NCI-H2081 (cell line): ENCODE results near the gene ARFGAP2.

Source experiments
- DNase-seq, 2 experiments: peaks; one replicate each; lab custom pipeline; 2025; lab: John Stamatoyannopoulos, UW

Gene ARFGAP2

DNA sequence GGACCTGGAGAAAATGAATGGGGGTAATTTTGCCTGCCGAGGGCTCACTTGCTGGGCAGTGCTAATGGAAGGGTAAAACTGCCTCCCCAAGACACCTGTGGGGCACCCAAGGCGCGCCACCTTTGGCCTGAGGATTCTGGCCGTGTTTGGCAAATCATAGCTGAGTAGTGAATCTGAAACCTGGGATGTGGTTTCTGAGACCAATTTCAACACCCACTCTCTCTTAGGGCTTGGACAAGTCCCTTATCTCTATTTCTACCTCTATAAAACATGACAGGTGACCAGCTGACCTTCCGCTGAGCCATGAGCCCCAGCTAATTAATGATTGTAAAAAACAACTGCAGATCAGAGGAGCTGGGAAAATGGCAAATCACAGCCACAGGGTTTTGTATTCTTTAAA lies 11.0 kb upstream of the ARFGAP2 start:
- DNase-seq: no peak

DNA sequence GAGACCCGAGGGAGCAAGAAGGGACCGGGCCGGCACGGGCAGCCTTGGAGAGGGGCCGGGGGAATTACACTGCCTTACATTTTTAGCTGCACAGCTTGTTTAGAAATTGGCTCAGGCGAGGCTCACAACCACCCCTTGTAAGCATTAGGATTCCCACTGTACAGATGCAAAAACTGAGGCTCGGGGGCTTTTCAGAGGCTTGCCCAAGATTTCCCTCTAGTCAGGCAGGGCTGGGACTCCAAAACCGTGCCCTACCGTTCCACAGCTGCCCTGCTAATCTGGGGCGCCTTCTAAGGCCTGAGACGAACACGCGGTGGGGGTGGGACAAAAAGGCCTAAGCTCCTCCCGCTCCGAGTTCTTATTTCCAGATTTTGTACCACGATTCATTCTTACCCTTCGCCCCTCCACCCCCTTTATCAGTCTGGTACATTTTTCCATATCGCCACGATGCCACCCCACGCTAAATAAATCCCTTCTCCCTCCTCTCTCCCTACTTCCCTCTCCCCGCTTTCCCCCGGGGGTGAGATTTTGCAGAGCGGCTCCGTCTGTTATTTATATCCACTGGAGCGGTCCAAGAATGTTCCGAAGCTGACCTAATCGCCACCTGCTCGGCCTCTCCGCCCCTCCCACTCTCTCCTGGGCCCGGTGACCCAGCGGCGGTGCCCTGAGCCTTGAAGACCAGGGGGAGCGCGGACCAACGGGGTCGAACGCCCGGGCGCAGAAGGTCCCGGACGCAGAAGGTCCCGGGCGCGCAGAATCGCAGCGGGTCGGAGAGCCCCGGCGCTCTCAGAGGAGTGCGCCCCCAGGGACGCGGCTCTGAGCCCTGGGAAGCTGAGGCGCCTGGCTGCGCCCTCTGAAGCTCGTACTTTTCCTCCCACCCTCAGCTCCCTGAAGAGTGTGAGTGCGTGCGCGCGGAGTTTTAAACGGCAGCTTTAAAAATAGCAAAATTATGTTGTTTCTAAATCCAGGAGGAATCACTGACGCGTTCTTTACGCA lies 10.3 kb upstream of the ARFGAP2 start:
- no peak for DNase-seq

DNA sequence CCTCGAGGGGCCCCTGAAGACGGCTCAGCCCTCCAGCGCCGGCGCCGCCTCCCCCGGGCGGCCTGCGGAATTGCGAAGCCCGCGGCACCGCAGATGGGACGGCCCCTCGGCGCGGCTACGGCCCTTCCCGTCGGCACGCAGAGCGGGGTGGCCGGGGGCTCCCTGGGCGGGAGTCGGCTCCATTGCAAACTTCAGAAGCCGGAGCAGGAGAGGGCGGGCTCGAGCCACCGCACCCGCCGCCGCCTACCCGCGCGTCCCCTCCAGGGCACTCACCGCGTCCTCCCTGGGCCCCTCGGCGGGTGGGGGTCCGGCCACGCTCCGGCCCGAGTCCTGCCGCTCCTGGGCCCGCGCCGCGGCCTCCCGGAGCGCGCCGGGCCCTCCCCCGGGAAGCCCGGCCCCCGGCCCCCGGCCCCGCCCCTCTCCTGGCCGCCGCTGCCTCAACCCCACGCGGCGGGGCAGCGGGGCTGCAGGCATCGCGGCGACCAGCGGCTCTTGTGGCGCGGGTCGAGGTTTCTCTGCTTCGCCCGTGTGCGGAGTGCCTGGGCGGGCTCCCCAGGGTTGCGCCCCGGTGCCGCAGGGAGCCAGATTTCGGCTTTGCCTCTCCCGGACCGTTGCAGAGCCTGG lies 9.5 kb upstream of the ARFGAP2 start, which contains the start of gene PACSIN3:
TSS of gene PACSIN3 (minus strand) at position 359 of the 624 bp plus-strand sequence. CDS start 3,707 bp downstream, outside the sequence.
- DNase-seq: peak; percentile 19 to 30

DNA sequence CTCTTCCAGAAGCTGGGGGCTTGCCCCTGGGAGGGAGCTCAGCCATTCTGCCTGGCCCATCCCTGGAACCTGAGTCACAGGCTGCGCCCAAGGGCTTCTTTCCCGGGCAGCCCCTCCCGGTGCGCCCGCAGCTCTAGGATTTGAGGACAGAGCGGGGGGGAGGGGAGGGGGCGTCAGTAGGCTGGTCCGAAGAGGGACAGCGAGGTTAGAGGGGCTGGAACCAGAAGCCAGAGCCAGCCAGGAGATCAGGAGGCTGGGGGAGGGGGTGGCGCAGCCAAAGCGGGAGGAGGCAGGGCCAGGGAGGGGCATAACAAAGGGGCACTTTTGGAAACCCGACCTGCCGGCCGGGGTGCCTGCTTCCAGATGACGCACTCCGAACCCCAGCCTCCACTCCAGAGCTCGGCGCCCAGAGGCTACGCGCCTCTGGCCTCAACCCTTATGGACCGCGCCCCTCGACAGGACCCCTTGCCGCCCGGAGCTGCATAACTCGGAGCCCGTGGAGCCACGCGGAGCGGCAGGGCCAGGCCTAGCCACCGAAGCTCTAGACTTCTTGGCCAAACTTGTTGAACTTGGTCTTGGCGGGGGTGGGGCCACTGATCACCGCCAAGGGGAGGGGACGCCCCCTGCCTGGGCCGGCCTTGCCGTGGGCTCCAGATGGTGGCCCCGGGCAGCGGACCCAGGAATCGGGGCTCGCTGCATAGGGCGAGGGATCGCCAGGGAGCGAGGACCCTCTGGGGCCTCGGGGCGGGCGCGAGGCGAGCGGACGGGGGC lies 8.8 kb upstream of the ARFGAP2 start:
- no peak for DNase-seq

DNA sequence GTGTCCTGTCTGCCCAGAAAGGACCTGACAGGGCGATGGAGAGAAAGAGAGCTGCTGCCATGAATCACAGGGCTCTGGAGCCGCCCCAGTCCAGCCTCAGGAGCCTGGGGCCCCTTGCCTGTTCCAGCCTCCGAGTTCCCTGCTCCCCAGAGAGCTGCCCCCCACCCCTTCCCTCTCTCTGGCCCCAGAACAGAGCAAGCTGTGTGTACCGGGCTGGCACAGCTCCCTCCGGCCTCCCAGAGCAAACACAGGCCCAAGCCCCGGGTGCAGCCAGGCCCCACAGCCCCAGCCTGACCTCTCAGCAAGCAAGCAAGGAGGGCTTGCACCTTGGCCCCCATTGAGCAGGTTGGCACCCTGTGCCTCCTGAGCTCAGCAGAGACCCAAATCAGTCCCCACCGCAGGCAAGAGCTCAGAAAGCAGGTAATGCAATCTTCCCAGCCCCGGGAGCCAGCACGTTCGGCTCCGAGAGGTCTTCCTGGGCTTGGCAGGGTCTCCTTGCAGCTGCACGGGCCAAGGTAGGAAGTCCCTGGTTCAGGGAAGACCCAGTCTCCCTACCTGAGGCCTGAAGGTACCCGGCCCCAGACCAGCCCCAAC lies 8.1 kb upstream of the ARFGAP2 start:
- DNase-seq: no peak

DNA sequence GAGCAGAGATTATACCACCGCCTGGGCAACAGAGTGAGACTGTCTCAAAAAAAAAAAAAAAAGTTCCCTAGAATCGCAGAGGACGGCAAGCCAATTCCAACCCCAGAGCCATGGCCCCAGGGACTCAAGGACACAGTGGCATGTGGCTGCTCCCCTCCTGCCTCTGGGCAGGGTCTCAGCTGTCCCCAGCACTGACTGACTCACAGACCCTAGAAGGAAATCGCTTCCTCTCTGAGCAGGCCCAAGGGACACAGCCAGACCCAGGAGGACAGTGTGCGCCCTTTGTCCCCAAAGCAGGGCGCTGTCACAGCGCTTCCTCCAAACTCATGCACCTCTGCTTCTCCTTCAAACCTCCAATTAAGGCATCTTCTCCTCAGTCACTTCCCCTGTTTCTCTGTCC lies 7.3 kb upstream of the ARFGAP2 start:
- DNase-seq: no peak

DNA sequence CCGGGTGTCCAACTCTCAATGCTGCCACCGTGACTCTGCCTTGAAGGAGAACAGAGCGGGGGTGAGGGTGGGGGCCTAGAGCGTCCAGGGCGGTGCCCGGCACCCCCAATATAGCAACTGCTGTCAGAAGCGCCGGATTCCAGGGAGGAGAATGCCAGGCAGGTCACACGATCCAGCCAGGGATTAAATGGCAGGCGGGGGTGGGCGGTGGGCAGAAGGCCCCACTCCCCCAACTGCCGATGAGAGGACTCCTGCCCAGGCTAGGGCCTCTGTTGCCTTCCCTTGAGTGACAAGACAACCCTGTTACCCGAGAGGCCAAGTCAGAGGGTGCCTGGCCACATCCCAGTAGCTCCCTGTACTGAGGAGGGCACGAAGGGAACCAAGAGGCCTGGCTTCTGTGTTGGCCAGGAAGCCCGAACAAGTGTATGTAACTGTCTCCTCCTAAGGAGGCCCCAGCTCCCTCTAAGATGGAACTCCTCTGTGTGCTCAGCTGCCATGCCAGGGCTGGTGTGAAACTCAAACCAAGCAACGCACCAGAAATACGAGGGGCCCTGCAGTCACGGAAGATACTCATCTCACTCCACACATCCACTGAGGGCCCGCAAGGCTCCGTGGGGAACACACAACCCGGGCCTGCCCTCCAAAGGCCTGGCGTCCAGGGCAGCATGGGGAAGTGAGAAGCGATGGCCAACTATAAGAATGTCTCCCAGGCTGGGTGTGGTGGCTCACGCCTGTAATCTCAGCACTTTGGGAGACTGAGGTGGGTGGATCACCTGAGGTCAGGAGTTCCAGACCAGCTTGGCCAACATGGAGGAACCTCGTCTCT lies 6.6 kb upstream of the ARFGAP2 start:
- no peak for DNase-seq

DNA sequence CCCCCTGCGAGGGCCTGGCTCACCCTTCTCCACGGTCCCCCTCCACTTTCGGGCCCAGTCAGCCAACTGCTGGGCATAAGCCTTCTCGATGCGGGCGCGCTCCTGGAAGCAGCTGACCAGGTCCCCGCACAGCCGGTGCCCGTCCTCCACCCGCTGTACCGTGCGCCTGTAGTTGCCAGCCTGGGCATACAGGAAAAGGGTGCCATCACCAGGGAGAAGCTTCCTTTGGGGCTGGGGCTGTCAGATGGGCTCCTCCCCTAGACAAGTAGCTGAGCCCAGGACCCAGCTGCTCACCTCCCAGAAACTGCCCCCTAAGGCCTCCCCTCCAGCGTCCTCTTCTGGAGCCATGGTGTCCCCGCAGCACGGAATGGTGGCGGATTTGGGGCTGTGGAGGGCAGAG lies 5.7 kb upstream of the ARFGAP2 start:
- no peak for DNase-seq

DNA sequence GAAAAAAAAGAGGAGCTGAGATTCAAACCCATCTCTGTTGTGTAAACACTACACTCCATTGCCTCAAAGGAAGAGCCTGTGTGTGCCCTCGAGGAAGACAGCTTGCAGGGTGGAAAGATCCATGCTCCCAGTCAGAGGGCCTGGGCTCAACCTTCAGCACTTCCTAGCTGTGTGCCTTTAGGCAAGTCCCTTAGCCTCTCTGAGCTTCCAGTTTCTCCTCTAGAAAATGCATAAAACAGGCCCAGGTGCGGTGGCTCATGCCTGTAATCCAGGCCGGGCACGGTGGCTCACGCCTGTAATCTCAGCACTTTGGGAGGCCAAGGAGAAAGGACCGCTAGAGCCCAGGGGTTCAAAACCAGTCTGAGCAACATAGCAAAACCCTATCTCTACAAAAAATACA lies 4.6 kb upstream of the ARFGAP2 start:
- no peak for DNase-seq

DNA sequence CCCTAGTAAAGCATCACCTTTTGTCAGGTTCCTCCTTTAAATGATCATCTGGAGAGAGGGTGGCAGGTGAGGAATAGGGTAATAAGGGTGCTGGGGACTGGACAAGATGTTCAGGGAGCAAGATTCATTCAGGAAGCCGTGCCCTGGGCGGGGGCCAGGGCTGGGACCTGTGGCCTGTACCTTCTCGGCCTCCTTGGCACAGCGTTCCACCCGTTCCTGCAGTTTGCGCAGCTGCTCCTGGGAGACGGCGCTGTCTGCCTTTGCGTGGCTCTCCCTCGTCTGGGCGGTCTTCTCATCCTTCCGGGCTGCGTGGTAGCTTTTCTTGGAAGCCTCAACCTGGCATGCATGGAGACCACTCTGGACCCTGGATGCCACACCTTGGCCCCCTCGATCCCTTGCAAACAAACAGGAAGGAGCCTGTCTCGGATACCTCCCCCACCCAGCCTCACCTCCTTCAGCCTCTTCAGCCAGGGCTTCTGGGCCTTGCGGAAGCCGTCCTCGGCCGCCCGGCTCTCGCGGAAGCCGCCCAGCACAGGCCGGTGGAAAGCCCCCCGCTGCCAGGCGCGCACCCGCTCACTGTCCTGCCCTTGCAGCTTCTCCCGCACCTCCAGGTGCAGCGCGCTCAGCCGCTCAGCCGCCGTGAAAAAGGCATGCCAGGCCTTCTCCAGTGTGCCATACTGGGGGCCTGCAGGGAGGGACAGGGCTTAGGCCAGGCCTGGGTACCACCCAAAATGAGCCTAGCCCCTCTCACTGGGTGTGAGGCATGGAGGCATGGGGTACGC lies 3.5 kb upstream of the ARFGAP2 start:
- no peak for DNase-seq

DNA sequence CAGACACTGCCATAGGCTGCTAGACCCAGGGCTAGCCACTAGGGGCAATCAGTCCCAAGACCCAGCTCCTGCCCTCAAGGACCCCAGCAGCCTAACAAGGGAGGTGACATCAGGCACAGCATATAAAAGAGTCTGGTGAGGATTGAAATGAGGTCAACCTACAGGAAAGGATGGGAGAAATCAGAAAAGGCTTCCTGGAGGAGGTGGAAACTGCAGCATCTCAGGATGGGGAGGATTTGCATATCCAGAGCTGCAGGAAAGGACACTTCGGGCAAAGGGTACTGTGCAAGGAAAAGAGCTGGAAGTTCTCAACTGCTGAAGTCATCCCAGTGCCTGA lies 2.9 kb upstream of the ARFGAP2 start:
- DNase-seq: peak; percentile 23 to 25

DNA sequence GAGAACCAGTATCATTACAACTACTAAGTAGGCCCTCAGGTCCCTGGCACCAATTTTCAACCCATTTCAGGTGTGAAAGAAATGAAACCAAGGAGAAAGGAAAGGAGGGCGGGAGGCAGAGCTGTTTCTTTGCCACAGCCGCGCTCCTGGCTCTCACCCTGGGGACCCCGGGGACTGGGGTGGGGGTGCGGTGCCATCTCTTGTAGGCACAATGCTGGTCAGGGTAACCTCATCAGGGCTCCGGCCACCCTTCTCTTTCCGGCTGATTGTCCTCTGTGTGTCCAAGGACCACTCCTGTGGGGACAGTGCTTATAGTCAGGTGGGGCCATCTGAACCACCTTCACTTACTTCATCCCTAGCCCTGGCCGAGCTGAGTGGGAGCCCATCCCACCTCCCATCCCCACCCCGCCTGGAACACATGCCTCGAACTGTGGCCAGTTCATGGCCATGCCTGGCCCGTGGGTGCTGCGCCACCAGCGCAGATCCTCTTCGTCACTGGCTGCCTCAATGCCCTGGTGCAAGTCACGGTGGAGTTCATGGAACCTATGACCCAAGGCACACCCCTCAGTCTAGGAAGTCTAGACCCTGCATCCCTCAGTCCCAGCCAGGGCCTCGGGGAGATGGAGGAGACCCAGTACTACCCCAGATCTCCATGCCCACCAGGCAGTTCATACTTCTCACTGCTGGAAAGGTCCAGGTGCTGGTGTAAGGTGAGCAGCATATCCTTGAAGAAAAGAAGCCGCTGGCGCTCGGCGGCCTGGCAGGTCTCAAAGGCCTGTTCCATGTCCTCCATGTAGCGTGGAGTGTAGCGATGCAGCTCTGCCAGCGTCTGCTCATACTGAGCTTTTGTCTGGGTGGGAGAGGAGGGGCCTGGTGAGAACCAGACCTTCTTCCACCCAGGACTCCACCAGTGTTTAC lies 2.3 kb upstream of the ARFGAP2 start:
- no peak for DNase-seq

DNA sequence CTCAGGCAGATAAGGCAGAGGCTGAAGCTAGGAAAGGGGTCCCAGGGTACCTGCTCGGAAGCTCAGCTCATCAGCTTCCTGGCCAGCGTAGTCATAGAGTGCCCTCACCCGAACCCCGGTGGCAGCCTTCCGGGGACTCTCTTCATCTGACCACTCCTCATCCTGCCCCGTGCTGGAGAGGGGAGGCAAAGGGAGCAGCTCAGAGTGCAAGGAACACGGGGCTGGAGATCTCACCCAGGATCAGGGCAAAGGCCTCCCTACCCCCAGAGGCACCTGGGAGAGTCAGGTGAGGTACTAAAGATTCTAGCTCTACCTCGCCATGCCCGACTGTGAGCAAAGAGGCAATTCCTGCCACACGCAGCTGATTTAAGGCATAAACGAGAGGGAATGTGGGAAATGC lies 1.6 kb upstream of the ARFGAP2 start:
- no peak for DNase-seq

DNA sequence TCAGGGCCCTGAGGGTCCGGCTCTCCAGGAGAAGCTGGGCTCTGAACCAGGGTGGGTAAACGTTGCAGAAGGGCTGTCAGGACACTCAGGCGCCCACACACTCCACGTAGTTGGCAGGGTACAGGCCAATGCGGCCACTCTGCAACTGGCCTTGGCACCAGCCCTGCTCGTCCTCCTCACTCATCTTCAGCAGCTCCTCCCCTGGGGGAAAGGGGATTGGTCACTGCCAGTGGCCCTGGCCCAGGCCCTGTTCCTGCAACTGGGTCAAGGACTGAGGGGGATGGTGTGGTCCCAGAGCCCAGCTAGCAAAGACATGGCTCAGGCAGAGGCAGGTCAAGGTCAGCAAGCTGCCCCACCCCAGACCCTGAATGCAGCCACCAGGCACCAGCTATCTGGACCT lies 1.2 kb upstream of the ARFGAP2 start:
- no peak for DNase-seq

DNA sequence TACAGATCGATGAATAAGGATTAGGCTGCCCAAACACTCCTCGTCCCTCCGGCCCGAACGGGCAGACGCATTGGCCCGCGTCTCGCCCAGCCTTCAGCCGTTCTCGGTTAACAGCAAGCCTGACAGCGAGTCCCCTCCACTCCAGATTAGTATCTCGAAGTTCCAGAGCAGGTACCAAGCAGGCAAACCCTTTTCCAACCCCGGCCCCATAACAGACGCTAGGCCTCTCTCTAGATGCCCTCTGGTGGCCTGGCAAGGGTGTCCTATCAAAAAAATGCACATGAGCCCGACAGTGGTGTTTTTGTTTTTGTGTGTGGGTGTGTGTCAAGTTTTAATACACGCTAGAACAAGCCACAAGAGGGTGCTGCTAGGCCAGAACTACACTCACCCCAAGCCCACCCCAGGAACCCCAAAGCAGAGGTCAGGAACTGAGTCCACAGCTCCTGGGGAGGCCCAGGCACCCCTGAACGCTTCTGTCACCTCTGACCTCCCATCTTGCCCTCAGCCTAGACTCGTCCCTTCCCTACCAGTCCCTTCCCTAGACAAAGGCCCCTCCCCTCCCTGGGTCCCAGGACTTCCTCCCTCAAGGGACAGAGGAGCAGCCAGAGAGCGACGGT lies 658 bp upstream of the ARFGAP2 start:
- peak; percentile 48 to 77 for DNase-seq

DNA sequence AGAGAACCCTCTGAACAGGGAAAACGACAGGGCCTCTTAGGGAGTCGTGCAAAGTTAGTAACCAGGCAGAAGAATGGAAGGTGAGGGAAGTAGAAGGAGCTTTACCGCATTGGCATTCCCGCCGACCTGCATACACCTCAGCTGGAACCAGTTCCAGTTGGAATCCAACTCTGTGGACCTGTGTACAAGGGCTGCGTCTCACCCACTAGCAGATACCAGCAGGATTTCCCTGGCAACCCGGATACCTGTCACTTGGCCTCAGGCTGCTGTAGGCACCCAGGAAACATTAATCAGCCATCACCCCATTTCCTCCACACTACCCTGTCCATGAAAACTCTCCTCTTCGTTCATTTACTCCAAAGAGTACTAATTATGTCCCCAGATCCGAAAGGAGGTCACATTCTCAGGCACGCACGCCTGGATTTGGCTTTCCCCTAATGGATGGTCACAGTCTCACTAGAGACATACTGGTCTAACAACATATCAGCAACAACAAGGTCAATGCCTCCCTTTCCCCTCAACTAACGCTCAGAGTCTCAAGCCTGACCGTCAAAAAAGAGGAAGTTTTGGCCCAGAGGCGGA lies 842 bp downstream of the ARFGAP2 start:
- DNase-seq: no peak

DNA sequence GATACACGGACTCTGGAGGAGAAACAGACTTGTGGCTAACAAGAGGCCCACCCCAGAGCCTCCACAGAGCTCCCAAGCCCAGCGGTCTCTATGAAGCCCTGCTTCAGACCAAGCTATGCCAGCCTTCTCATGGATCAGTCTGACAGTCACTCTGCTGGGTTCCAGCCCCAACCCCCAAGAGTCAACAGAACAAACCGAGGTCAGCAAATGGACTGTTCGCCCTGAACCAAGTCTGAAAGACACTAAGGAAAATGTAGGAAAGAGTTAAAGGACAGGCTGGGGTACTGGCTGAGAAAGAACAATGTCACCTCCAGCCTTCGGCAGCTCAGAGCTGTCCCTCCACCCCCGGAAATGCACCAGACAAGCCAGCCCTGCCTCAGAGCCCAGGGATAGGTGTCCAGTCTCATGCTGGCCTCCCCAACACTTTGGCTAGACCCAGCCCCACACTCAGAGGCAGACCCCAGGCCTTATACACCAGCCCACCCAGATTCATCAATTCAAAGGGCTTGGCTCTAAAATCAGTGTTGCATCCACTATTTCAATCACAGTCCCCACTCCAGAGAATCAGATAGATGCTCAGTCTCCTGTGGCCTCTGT lies 3.8 kb downstream of the ARFGAP2 start:
- no peak for DNase-seq

DNA sequence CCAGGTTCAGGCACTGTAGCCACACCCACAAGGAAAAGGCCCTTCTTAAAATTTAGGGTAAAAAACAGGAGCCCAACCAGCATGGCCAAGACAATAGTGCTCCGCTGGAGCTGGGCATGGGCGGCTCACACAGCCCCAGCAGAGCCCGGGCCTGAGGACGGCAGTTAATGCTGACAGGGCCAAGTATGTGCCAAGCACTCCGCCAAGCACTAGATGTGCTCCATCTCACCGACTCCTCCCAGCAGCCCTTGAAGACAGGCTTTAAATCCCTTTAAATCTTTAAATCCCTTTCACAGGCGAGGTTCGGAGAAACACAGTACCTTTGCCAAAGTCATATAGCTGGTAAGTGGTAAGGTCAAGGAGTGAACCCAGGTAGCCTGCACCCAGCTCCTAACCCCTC lies 4.8 kb downstream of the ARFGAP2 start:
- DNase-seq: no peak
